Kidney (tissue), 14 donors: ENCODE measurements around the gene CCDC9B. TPM values are rescaled to one million over a fixed set of nuclear protein-coding genes. Genes with fewer than 3 reads are reported as not detected.

Experiments used
- DNase-seq, 5 donors: peaks; one replicate each; pipeline ENCODE4 v3.0.0-alpha.2; 2013 to 2020
- FAIRE-seq: peaks from 2 replicates; lab custom pipeline; 2012; peaks lifted over from hg19 to GRCh38; lab: Jason Lieb, UNC
- H3K27ac ChIP-seq, 2 donors: one replicate each; pipeline ENCODE4 v1.7.0; 2013; ENCODE audit warnings: low read depth in 2 of 2, low read length in 2 of 2, inconsistent platforms in 1 of 2
- H3K27me3 ChIP-seq: one replicate; pipeline ENCODE4 v1.7.1; 2013; ENCODE audit warnings: low read length, inconsistent platforms; ENCODE audit not compliant: control insufficient read depth, insufficient read depth
- H3K36me3 ChIP-seq, 3 donors: one replicate each; pipeline versions ENCODE4 v1.7.0 to v1.7.1; 2013; ENCODE audit warnings: low read length in 3 of 3, control low read depth in 1 of 3, inconsistent platforms in 1 of 3; ENCODE audit not compliant: insufficient read depth in 3 of 3, control insufficient read depth in 2 of 3
- H3K4me1 ChIP-seq, 3 donors: one replicate each; pipeline versions ENCODE4 v1.7.0 to v1.7.1; 2013; ENCODE audit warnings: low read length in 3 of 3, inconsistent platforms in 1 of 3, low read depth in 1 of 3; ENCODE audit not compliant: control insufficient read depth in 2 of 3, insufficient read depth in 2 of 3
- H3K4me3 ChIP-seq, 3 donors: one replicate each; pipeline versions ENCODE4 v1.7.0 to v1.8.1; 2013; ENCODE audit warnings: low read length in 3 of 3, control low read depth in 1 of 3, inconsistent platforms in 1 of 3
- H3K9ac ChIP-seq, 3 donors: one replicate each; pipeline versions ENCODE4 v1.7.0 to v1.7.1; 2013; ENCODE audit warnings: low read length in 3 of 3, control low read depth in 1 of 3, inconsistent platforms in 1 of 3
- H3K9me3 ChIP-seq, 3 donors: one replicate each; pipeline versions ENCODE4 v1.7.0 to v1.7.1; 2013; ENCODE audit warnings: low read length in 3 of 3, control low read depth in 1 of 3, inconsistent platforms in 1 of 3; ENCODE audit not compliant: control insufficient read depth in 2 of 3, insufficient read depth in 1 of 3
- intact Hi-C: fragments of 100-400 bp; cut with DNase I; formaldehyde crosslinking; loops from one replicate; pipeline ENCODE4 v1.11.1; 2022
- polyA plus RNA-seq: library from polyadenylated mRNA; stranded (reverse); fragments of 350-450 nt; fragmentation: Illumina TruSeq; extraction: RNeasy Lipid Tissue Mini Kit (QIAGEN cat#74804); gene quantifications from one replicate; pipeline ENCODE4 v1.2.3, GENCODE V29; 2014; ENCODE audit warnings: low read depth, low replicate concordance; ENCODE audit not compliant: insufficient read depth
- total RNA-seq: library from RNA; stranded (reverse); fragmentation: NEBNext Ultra II Directional; extraction: Animal tissue kit (Norgen Biotek cat#: 25700); gene quantifications from one replicate; pipeline ENCODE4 v1.2.1, GENCODE V29; 2021
- TF ChIP-seq, protein P1 (sequence below): IDR thresholded peaks from 3 replicates; pipeline ENCODE4 v1.5.1; 2012; ENCODE audit warnings: mild to moderate bottlenecking, moderate library complexity, borderline replicate concordance; ENCODE audit not compliant: insufficient read depth; ENCODE audit errors: extremely low read depth
- donor health status: control.
- donor health status: control.
- donor health status: control.
- donor health status: control.
- donor health status: control.
- donor health status: DM: yes; HTN: yes; CAD: no.
- donor health status: Normal renal cell carcinoma (clear cell type).

The CCDC9B gene
- total and polyA plus RNA-seq, 2 donors from 2014 or later = 4.7 to 60.0 TPM

DNA sequence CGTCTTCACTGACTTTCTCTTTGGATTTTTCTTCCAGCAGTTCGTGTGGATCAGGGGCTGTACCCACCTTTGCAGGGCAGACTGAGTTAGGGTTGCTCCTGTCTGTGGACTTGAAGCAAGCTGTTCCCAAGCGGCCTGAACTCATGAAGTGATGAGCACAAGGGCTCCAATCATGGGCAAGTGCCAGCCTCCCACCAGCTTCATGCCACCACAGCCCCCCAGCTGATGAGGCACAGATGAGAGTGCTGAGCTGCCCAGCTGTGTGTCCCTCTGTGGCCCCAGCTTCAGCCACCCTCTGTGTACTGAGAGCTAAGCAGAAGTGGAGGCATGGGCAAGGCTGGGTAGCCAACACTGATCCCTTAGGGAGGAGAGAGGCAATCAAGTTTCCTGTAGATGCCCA lies 29.7 kb downstream of the CCDC9B start:
- H3K36me3 ChIP-seq = no peaks in the 10 kb centered on the region
- no peak overlapping the region for H3K9ac ChIP-seq
- FAIRE-seq (no peak), DNase-seq (no peak)
- no peaks in the 10 kb centered on the region for H3K9me3 ChIP-seq
- intact Hi-C loops = no loop called here
- no peak overlapping the region for H3K4me3 ChIP-seq
- TF ChIP-seq, protein P1, sequence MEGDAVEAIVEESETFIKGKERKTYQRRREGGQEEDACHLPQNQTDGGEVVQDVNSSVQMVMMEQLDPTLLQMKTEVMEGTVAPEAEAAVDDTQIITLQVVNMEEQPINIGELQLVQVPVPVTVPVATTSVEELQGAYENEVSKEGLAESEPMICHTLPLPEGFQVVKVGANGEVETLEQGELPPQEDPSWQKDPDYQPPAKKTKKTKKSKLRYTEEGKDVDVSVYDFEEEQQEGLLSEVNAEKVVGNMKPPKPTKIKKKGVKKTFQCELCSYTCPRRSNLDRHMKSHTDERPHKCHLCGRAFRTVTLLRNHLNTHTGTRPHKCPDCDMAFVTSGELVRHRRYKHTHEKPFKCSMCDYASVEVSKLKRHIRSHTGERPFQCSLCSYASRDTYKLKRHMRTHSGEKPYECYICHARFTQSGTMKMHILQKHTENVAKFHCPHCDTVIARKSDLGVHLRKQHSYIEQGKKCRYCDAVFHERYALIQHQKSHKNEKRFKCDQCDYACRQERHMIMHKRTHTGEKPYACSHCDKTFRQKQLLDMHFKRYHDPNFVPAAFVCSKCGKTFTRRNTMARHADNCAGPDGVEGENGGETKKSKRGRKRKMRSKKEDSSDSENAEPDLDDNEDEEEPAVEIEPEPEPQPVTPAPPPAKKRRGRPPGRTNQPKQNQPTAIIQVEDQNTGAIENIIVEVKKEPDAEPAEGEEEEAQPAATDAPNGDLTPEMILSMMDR = no peak
- no peak overlapping the region for H3K27ac ChIP-seq
- H3K27me3 ChIP-seq = no peaks in the 10 kb centered on the region
- peaks cover 0 to 3% (median 0%) of the 10 kb centered on the region in 3 donors for H3K4me1 ChIP-seq

DNA sequence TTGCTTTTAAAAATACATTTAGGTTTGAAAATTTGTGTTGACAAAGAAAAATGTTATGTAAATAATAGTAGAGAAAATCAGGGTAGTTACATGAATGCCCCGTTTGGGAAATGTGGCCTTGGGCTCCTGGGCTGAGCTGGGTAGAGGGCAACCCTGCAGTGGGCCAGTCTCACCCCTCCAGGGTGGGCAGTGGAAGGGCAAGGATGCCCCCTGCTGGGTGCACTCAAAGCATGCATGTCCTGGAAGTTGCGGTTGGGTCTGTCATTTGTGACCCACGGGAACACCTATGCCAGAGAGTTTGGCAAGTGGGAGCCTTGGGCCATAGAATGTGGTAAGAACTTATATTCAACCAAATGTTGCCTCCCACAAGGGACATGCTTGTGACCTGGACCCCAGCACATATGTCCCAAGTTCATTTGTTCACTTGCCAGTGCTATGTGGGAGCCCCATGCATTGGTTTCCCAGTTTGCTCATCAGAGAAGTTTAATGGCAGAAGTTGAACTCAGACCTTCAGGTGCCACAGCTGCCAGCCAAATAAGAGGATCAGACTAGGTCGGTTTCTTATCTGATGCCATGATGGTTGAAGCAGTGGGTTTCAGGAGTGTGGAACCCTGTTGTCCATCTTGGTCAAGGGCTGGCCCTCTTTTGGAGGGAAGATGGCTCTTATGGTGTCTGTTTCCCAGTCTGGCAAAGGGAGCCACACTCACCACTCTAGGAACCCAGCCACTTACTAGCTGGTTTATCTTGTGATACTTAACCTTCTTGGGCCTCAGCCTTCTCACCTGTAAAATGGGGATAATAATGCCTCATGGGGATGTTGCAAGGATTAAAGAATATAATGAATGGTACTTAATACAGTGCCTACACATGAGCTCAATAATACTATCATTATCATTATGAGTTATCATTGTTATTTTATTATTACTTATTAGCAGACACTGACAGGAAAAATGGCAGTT lies 30.5 kb downstream of the CCDC9B start:
- H3K4me1 ChIP-seq = peaks cover 0 to 3% (median 0%) of the 10 kb centered on the region in 3 donors
- no peaks in the 10 kb centered on the region for H3K27me3 ChIP-seq
- no peak overlapping the region for H3K9ac ChIP-seq
- H3K27ac ChIP-seq = no peak overlapping the region
- FAIRE-seq = no peak
- DNase-seq = peak; percentile 61 to 80 (median 71)
- H3K9me3 ChIP-seq = no peaks in the 10 kb centered on the region
- TF ChIP-seq, protein P1 = peak; percentile 74
- no peaks in the 10 kb centered on the region for H3K36me3 ChIP-seq
- H3K4me3 ChIP-seq = no peak overlapping the region
- intact Hi-C loops = no loop called here

DNA sequence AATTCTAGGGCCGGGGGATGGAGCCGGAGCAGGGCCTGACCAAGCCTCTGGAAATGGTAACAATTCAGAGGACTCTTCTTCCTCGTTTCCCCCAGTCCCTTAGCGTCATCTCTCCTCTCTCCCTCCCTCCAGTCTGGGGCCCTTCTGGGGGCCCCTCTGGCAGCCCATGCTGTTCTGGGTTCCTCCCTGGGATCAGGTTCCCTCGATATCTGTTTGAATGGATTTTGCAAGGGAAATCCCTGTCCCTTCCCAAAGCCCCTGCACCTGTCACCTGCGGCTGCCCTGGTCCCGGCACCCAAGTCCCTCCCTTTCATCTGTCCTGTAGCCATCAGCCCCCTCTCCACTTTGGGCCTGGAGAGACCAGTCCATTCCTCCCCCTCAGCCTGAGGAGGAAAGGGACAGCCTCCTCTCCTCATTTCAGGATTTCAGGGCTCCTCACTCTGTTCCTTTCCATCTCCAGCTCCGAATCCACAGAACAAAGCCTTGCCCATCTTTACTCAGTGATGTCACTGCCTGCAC lies 31.3 kb downstream of the CCDC9B start:
- no peak overlapping the region for H3K4me3 ChIP-seq
- FAIRE-seq = no peak
- no peak for DNase-seq
- H3K27me3 ChIP-seq = no peaks in the 10 kb centered on the region
- no peak overlapping the region for H3K9ac ChIP-seq
- TF ChIP-seq, protein P1 = no peak
- no peaks in the 10 kb centered on the region for H3K36me3 ChIP-seq
- peaks cover 0 to 3% (median 0%) of the 10 kb centered on the region in 3 donors for H3K4me1 ChIP-seq
- H3K9me3 ChIP-seq = no peaks in the 10 kb centered on the region
- intact Hi-C loops = no loop called here
- no peak overlapping the region for H3K27ac ChIP-seq
